HG03066 (cell line): ENCODE data around the gene SCGB3A1.

Source experiments
- ATAC-seq: cut with Tn5 transposase; IDR thresholded peaks from one replicate; pipeline ENCODE4 v1.9.1; 2021; ENCODE audit warnings: low read depth; ENCODE audit not compliant: unreplicated experiment

The SCGB3A1 gene

GRCh38 chr5:180592176-180592575 lies 877 bp upstream of the SCGB3A1 start:
- no peak for ATAC-seq

- ATAC-seq, result no peak
Measured at GRCh38 chr5:180590543-180591310, 572 bp downstream of the SCGB3A1 start.

- no peak for ATAC-seq
Measured at GRCh38 chr5:180589771-180590542, 1.3 kb downstream of the SCGB3A1 start.

- ATAC-seq, result no peak
Measured at GRCh38 chr5:180586870-180587269, 4.4 kb downstream of the SCGB3A1 start.

- ATAC-seq, result no peak
Measured at GRCh38 chr5:180586204-180586603, 5.1 kb downstream of the SCGB3A1 start.

- no peak for ATAC-seq
Measured at GRCh38 chr5:180583738-180584137, 7.6 kb downstream of the SCGB3A1 start.

GRCh38 chr5:180580681-180581080 lies 10.6 kb downstream of the SCGB3A1 start:
- ATAC-seq, result no peak

GRCh38 chr5:180575571-180575970 lies 15.7 kb downstream of the SCGB3A1 start:
- ATAC-seq, result no peak

- no peak for ATAC-seq
Measured at GRCh38 chr5:180568914-180569313, 22.4 kb downstream of the SCGB3A1 start.

GRCh38 chr5:180563994-180564393 lies 27.3 kb downstream of the SCGB3A1 start:
- no peak for ATAC-seq

GRCh38 chr5:180558232-180558631 lies 33.1 kb downstream of the SCGB3A1 start:
- no peak for ATAC-seq

GRCh38 chr5:180557217-180557809 lies 34.0 kb downstream of the SCGB3A1 start:
- no peak for ATAC-seq

- ATAC-seq, result no peak
Measured at GRCh38 chr5:180555168-180555921, 36.0 kb downstream of the SCGB3A1 start.

GRCh38 chr5:180553530-180553929 lies 37.8 kb downstream of the SCGB3A1 start:
- ATAC-seq, result no peak

GRCh38 chr5:180548563-180548962 lies 42.7 kb downstream of the SCGB3A1 start:
- no peak for ATAC-seq

- no peak for ATAC-seq
Measured at GRCh38 chr5:180545248-180545647, 46.1 kb downstream of the SCGB3A1 start.

GRCh38 chr5:180541710-180542109 lies 49.6 kb downstream of the SCGB3A1 start:
- ATAC-seq, result no peak
